ENCODE data around the gene NUPR1.
"Not testable (repeated sequence)": the region's sequence is repeated elsewhere in the genome, so short reads cannot be mapped to it uniquely, and the experiment has no call there.

The NUPR1 gene

DNA sequence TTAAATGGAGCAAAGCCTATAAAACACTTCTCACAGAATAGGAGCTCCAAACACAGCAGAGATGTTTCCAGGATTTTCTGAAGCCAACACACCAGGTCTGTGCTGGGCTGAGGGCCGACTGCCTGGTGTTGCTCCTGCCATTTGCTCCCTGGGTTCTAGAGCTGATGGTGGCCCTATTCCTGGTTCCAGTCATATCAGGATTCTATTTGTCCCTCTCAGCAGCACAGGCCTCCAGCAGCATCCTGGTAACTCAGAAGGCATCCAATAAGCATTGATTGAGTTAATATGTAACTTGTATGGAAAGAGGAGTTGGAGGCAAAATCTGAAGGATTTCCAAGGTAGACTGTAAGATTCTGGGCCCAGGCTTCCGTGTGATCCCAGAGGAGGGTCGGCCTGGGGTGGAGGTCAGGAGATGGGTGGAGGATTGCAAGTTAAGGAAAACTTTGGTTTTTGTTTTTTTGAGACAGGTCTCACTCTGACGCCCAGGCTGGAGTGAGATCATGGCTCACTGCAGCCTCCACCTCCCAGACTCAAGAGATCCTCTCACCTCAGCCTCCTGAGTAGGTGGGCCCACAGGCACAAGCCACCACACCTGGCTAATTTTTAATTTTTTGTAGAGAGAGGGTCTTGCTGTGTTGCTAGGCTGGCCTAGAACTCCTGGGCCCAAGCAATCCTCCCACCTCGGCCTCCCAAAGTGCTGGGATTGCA is 5.7 kb downstream of the NUPR1 start:
- in situ Hi-C loops (cut with HindIII; ENCODE audit: low pct_ligation_motif_present, low sequenced_read_pairs), result no loop called here
- H3K4me3 ChIP-seq (ENCODE audit: low read depth, low read length), result no peak overlapping the region
- no peaks in the 10 kb centered on the region for H3K36me3 ChIP-seq (replicated peaks)
- H3K27ac ChIP-seq, result no peak overlapping the region
- H3K27me3 ChIP-seq (replicated peaks), result no peaks in the 10 kb centered on the region
- no peak for DNase-seq
- no peak for TF ChIP-seq CTCF (IDR thresholded peaks at IDR 0.05; ENCODE audit: low read depth, low read length, missing control alignments)

DNA sequence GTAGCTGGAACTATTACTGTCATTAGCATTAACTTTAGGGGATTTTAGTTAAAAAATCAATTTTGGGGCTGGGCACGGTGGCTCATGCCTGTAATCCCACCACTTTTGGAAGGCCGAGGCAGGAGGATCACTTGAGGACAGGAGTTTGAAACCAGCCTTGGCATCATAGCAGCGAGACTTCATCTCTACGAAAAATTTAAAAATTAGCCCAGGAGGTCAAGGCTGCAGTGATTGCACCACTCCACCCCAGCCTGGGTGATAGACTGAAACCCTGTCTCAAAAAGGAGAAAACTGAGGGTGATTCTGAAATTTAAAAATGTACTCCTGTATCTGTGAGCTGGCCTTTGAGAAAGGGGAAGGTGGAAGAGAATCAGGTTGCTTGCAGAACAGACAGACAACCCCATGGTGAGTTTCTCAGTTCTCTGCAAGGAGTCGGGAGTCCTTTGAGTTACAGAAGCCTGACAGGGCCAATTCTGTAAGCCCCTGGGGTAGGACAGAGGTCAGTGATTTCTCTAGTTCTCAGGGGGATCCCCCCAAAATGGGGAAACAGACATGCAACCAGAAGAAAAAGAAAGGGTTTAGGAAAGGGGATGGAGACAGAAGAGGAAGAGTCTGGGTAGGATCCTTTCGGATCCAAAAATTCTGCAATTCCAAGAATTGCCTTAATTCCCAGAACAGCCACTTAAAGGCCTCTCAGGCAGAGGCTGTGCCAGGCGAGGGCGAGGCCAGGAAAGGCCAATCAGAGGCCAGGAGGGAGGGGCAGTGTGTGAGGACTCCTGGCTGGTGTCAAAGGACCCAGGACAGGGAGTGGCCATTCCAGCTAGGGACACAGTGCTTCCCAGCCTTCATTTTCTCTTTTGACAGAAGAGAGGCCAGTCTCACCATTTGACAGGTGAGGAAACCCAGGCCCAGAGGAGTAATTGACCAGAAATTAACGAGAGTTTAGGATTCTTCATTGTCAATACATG is 6.7 kb downstream of the NUPR1 start:
- in situ Hi-C loops (cut with HindIII; ENCODE audit: low pct_ligation_motif_present, low sequenced_read_pairs), result no loop called here
- no peak overlapping the region for H3K4me3 ChIP-seq (ENCODE audit: low read depth, low read length)
- H3K27ac ChIP-seq, result no peak overlapping the region
- no peak for DNase-seq
- no peak for TF ChIP-seq CTCF (IDR thresholded peaks at IDR 0.05; ENCODE audit: low read depth, low read length, missing control alignments)
- no peaks in the 10 kb centered on the region for H3K36me3 ChIP-seq (replicated peaks)
- no peaks in the 10 kb centered on the region for H3K27me3 ChIP-seq (replicated peaks)

DNA sequence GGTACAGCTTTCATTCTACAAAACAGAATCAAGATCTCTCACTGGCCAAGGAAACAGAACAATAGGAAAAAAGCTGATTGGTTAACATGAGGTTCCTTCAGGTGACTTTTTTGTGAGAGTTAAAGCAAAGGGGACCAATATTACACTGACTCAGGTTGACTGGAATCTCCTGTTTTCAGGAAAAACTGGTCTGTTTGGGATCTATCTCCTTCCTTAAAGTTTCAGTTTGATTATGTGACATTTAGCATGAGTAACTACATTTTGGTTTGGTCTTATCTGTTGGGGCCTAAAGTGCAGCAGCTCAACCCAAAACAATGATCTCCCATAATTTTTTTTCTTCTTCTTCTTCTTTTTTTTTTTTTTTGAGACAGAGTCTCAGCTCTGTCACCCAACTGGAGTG is 9.7 kb downstream of the NUPR1 start:
- no peak for DNase-seq
- Histone ChIP-seq H3K27me3 (replicated peaks) (no peaks in the 10 kb centered on the region), H3K4me3 (ENCODE audit: low read depth, low read length) (no peak overlapping the region), H3K27ac (no peak overlapping the region), H3K36me3 (replicated peaks) (no peaks in the 10 kb centered on the region)
- in situ Hi-C loops (cut with HindIII; ENCODE audit: low pct_ligation_motif_present, low sequenced_read_pairs), result no loop called here
- no peak for TF ChIP-seq CTCF (IDR thresholded peaks at IDR 0.05; ENCODE audit: low read depth, low read length, missing control alignments)

DNA sequence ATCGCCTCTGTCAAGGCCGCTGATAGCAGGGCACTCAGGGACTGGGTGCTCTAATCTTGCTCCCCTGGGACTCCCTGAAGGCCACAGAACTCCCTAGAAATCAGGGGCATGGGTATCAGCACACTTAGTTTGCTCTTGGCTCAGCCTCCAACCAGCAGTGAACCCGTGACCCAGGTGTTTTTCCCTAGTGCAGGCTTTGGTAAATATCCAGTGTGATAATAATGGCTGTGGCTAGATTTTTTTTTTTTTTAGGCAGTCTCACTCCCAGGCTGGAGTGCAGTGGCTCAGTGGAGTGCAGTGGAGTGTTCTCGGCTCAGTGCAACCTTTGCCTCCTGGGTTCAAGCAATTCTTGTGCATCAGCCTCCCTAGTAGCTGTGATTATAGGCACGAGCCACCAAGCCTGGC is 10.3 kb downstream of the NUPR1 start:
- in situ Hi-C loops (cut with HindIII; ENCODE audit: low pct_ligation_motif_present, low sequenced_read_pairs), result no loop called here
- Histone ChIP-seq H3K27ac (no peak overlapping the region), H3K36me3 (replicated peaks) (no peaks in the 10 kb centered on the region), H3K27me3 (replicated peaks) (no peaks in the 10 kb centered on the region), H3K4me3 (ENCODE audit: low read depth, low read length) (no peak overlapping the region)
- no peak for DNase-seq
- no peak for TF ChIP-seq CTCF (IDR thresholded peaks at IDR 0.05; ENCODE audit: low read depth, low read length, missing control alignments)

GRCh38 chr16:28527985-28528384 is 10.8 kb downstream of the NUPR1 start:
- TF ChIP-seq CTCF (IDR thresholded peaks at IDR 0.05; ENCODE audit: low read depth, low read length, missing control alignments), result no peak

GRCh38 chr16:28527100-28527785 is 11.5 kb downstream of the NUPR1 start:
- in situ Hi-C loops (cut with HindIII; ENCODE audit: low pct_ligation_motif_present, low sequenced_read_pairs); H3K27ac ChIP-seq; H3K36me3 ChIP-seq (replicated peaks); DNase-seq; H3K27me3 ChIP-seq (replicated peaks); H3K4me3 ChIP-seq (ENCODE audit: low read depth, low read length): not testable (repeated sequence)

More at GRCh38 chr16:28527985-28528384, 10.8 kb downstream of the NUPR1 start:
- Histone ChIP-seq H3K4me3 (ENCODE audit: low read depth, low read length) (no peak overlapping the region), H3K27ac (no peak overlapping the region), H3K27me3 (replicated peaks) (no peaks in the 10 kb centered on the region), H3K36me3 (replicated peaks) (no peaks in the 10 kb centered on the region)
- DNase-seq, result no peak
- in situ Hi-C loops (cut with HindIII; ENCODE audit: low pct_ligation_motif_present, low sequenced_read_pairs), result no loop called here
